NCI-H128 (cell line): ENCODE data around the gene GTPBP2.
A peak's percentile ranks its signal among the peaks of the same experiment; 100 is the strongest.
"Not testable (repeated sequence)": the region's sequence is repeated elsewhere in the genome, so short reads cannot be mapped to it uniquely, and the experiment has no call there.

ENCODE experiments used
- DNase-seq: peaks from one replicate; lab custom pipeline; 2025; ENCODE audit not compliant: unreplicated experiment; lab: John Stamatoyannopoulos, UW

Gene GTPBP2

GRCh38 chr6:43658161-43658560 is 29.1 kb upstream of the GTPBP2 start:
- no peak for DNase-seq

GRCh38 chr6:43657221-43657802 is 28.2 kb upstream of the GTPBP2 start:
- no peak for DNase-seq

GRCh38 chr6:43652822-43653221 is 23.8 kb upstream of the GTPBP2 start:
- not testable (repeated sequence) for DNase-seq

GRCh38 chr6:43648248-43648647 is 19.2 kb upstream of the GTPBP2 start:
- no peak for DNase-seq

DNA sequence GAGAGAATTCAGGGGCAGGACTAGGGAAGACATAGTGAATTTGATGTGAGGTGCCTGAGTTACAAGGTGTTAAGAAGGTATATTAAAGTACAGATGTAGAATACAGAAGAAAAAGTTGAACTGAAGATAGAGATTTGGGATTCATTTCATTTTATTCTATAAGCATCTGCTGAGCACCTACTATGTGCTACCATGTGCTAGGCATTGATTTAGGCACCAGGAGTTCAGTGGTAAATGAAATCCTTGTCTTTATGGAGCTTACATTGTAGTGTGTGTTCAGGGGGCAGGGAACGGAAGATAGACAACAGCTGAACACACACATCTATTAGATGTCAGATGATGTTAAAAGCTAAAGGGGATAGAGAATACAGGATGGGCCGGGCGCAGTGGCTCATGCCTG is 18.5 kb upstream of the GTPBP2 start:
- DNase-seq: no peak

DNA sequence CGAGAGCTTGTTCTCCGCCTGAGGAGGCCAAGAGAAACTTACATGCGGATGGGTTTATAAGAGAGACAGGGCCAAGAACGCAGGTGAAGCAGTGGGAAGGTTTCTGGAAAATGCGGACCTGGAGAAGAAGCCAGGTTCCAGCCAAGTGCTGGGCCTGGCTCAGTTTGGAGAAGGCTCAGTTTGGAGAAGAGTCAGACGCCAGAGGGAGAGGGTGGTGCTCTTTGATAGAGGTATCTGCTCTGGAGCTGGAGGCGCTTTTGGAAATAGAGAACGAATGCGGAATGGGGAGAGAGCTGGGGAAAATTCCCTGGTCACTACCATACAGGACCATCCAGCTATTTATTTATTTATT is 16.5 kb upstream of the GTPBP2 start:
- no peak for DNase-seq

DNA sequence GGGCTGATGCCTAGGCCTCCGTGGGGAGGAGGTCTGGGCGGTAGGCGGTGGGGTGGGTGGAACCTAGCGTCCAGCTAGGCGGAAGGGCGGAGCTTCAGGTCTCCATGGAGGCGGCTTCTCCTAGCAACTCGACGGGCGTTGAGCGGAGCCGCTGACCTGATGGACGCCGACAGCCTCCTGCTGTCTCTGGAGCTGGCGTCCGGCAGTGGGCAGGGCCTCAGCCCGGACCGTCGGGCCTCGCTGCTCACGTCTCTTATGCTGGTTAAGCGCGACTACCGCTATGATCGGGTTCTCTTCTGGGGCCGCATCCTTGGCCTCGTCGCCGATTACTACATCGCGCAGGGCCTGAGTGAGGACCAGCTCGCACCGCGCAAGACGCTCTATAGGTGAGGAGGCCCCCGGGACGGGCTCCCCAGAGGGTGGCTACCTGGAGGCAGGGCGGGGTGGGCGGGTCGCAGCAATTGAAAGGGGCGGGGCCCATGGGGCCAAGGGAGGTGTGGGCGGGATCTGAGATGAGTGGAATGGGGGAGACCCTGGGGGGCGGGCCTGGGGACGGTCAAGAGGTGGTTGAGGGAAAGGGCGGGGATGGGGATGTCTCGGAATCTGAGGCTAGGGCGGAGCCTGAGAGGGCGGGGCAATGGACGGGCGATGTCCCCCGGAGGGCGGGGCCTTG is 16.0 kb upstream of the GTPBP2 start, which contains the start of gene RSPH9:
Gene RSPH9 (plus strand): TSS at position 97 of the 673 bp plus-strand sequence. CDS start 63 bp downstream, at position 160.
- no peak for DNase-seq

DNA sequence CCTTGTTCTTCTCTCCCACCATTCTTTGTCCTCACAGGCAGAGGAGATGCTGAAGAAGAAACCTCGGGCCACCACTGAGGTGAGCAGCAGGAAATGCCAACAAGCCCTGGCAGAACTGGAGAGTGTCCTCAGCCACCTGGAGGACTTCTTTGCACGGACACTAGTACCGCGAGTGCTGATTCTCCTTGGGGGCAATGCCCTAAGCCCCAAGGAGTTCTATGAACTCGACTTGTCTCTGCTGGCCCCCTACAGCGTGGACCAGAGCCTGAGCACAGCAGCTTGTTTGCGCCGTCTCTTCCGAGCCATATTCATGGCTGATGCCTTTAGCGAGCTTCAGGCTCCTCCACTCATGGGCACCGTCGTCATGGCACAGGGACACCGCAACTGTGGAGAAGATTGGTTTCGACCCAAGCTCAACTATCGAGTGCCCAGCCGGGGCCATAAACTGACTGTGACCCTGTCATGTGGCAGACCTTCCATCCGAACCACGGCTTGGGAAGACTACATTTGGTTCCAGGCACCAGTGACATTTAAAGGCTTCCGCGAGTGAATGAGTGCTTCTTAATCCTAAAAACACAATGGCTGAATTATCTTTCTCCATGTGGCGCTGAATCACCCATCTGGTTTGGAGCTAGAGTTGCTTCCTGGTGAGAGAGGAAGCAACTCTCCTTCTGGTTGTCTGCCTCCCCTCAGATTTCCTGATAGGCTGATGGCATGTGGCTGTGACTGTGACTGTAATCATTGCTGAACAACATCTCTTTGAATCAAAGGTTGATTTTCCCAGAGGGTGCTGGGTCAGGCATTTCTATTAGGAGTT is 11.1 kb upstream of the GTPBP2 start:
- no peak for DNase-seq

GRCh38 chr6:43636308-43636659 is 7.2 kb upstream of the GTPBP2 start:
- no peak for DNase-seq

- peak; percentile 76 for DNase-seq
These were observed 6.6 kb upstream of the GTPBP2 start, which contains the start of gene MAD2L1BP for GRCh38 chr6:43635387-43636307. Gene MAD2L1BP (plus strand): TSS chr6:43635840. CDS start chr6:43635876, 36 bp downstream.

GRCh38 chr6:43634702-43635303 is 5.7 kb upstream of the GTPBP2 start:
- no peak for DNase-seq

DNA sequence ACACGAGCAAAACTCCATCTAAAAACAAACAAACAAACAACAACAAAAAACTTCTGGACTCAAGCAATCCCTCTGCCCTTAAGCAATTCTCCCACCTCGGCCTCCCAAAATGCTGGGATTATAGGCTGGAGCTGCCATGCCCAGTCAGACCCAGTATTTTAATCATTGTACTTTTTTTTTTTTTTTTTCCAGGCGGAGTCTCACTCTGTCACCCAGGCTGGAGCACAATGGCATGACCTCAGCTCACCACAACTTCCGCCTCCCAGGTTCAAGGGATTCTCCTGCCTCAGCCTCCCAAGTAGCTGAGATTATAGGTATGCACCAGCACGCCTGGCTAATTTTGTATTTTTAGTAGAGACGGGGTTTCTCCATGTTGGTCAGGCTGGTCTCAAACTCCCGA is 3.9 kb upstream of the GTPBP2 start:
- DNase-seq: not testable (repeated sequence)

GRCh38 chr6:43630980-43631619 is 2.0 kb upstream of the GTPBP2 start:
- DNase-seq: no peak

- peak; percentile 97 for DNase-seq
These were observed 639 bp upstream of the GTPBP2 start for GRCh38 chr6:43629505-43630300.

GRCh38 chr6:43628393-43629103 is 516 bp downstream of the GTPBP2 start:
- DNase-seq: no peak

GRCh38 chr6:43627008-43627825 is 1.8 kb downstream of the GTPBP2 start:
- no peak for DNase-seq

GRCh38 chr6:43625393-43625992 is 3.6 kb downstream of the GTPBP2 start:
- DNase-seq: no peak
